SKM-1 treated with dmso at 0.1 percent for 144 hours (cell line): ENCODE data around the gene KLRK1.
"Not testable (repeated sequence)": the region's sequence is repeated elsewhere in the genome, so short reads cannot be mapped to it uniquely, and the experiment has no call there.

ENCODE experiments used
- DNase-seq: peaks from one replicate; lab custom pipeline; 2025; ENCODE audit not compliant: unreplicated experiment; lab: John Stamatoyannopoulos, UW

The KLRK1 gene

DNA sequence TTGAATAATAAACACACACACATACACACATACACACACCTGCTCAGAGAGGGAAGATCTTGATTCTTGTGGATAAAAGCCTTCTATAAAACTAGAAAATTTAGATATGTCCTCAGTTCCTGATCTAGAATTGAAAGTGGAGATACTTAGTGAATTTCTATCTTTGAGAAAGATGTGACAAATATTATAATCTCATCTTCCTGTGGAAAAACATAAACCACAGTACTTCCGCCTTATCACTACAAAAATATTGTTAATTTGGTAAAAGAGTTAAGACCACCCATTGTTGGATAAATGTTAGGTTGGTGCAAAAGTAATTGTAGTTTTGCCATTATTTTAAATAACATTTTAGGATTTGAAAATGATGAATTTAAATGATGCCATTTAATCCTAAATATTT, at the start of gene KLRK1:
TSS of gene KLRK1 (minus strand) at position 138 of the 400 bp plus-strand sequence. CDS start 1,231 bp downstream, outside the sequence.
- DNase-seq, result no peak

DNA sequence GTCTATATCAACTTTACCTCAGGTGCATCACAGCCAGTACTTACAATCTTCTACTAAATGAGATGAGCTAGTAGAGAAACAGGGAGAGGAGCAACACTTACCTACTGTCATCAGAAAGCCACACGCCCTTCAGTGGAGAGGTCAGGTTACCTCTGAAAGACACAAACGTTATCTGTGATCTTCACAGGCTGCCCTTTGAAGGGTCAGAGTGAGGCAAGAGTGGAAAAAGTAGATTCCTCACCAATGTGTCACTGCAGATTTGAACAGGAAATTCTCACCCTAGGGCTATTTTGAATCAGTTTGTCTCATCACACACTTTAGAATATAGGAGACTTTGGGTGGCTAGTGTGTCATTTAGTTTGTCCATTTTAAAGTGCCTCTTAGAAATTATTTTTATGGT, 47.8 kb upstream of the KLRK1 start:
- DNase-seq, result not testable (repeated sequence)

DNA sequence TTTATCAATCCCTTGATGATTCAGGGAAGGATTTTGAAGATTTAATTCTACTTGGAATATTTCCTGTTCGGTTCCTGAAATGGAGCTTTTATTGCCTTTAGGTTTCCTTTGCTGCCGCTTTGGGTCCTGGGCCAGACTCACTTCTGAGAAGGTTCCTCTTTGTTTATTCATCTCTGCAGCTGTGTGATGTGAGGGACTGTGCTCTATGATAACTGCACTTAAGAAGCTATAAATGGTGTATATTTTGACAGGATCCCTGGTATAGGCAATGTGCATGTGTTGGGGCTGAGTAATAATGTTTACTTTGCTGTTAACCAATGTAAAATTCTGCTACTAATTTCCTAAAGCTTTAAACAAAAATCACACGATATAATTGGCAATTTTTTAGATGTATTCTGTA, 46.0 kb upstream of the KLRK1 start, which contains the start of gene KLRC2:
TSS of gene KLRC2 (minus strand) at position 195 of the 400 bp plus-strand sequence. CDS start at position 171, 24 bp downstream.
- not testable (repeated sequence) for DNase-seq

DNA sequence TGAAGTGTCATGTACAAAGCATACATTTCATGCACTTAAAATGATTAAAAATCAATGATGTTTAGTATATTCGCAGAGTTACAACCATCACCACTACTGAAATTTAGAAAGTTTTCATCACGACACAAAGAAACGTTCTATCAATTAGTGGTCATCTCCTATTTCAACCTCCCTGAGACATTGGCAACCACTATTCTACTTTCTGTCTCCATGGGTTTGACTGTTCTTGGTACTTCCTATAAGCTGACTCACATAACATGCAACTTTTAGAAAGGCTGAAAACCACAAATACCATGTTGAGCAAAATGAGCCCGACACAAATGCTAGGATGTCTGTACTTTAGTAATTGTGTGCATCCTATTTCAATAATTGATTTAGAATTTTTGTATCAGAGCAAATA, 40.8 kb upstream of the KLRK1 start:
- DNase-seq, result not testable (repeated sequence)

DNA sequence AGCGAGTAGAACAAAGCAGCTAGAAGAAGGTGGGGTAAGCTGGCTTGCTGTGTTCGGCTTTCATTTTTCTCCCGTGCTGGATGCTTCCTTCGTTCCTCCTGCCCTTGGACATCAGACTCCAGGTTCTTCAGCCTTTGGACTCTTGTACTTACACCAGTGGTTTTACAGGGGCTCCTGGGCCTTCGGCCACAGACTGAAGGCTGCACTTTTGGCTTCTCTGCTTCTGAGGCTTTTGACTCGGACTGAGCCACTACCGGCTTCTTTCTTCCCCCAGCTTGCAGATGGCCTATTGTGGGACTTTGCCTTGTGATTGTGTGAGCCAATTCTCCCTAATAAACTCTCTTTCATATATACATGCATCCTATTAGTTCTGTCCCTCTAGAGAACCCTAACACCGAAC, 36.1 kb upstream of the KLRK1 start:
- DNase-seq, result not testable (repeated sequence)

DNA sequence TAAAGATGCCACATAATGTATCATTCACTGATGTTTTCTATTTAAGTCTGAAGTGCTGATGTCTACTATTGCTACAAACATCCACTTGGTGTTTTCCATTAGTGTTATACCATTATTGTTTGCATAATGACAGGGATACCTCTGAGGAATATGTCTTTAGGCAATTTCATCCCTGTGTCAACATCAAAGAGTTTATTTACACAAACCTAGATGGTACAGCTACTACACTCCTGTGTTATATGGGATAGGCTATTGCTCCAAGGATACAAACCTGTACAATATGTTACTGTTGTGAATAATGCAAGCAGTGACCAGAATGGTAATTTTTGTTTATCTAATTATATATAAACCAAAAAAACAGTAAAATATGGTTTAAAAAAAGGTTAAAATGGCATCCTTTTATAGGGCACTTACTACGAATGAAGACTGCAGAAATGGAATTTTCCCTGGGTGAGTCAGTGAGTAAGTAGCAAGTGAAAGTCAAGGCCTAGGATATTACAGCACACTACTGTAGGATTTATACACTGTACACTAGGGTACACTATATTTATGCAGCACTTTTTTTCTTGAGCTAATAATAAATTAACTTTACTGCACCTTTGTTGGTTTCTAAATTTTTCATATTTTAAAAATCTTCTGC, 34.5 kb upstream of the KLRK1 start:
- not testable (repeated sequence) for DNase-seq

DNA sequence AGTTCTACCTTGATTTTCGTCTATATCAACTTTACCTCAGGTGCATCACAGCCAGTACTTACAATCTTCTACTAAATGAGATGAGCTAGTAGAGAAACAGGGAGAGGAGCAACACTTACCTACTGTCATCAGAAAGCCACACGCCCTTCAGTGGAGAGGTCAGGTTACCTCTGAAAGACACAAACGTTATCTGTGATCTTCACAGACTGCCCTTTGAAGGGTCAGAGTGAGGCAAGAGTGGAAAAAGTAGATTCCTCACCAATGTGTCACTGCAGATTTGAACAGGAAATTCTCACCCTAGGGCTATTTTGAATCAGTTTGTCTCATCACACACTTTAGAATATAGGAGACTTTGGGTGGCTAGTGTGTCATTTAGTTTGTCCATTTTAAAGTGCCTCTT, 32.3 kb upstream of the KLRK1 start:
- DNase-seq, result not testable (repeated sequence)

DNA sequence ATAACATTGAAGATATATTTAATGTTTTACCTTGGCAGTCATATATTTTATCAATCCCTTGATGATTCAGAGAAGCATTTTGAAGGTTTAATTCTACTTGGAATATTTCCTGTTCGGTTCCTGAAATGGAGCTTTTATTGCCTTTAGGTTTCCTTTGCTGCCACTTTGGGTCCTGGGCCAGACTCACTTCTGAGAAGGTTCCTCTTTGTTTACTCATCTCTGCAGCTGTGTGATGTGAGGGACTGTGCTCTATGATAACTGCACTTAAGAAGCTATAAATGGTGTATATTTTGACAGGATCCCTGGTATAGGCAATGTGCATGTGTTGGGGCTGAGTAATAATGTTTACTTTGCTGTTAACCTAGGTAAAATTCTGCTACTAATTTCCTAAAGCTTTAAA, 30.5 kb upstream of the KLRK1 start, which contains the start of gene KLRC3:
TSS of gene KLRC3 (minus strand) at position 262 of the 400 bp plus-strand sequence. CDS start at position 217, 45 bp downstream.
- not testable (repeated sequence) for DNase-seq

DNA sequence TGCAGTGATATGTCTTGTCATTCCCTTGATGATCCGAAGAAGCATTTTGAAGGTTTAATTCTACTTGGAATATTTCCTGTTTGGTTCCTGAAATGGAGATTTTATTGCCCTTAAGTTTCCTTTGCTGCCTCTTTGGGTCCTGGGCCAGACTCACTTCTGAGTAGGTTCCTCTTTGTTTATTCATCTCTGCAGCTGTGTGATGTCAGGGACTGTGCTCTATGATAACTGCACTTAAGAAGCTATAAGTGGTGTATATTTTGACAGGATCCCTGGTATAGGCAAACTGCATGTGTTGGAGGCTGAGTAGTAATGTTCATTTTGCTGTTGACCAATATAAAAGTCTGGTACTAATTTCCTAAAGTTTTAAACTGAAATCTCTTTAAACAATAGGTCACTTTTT, 19.6 kb upstream of the KLRK1 start, which contains the start of gene KLRC4:
TSS of gene KLRC4 (minus strand) at position 366 of the 400 bp plus-strand sequence. CDS start at position 184, 182 bp downstream.
- no peak for DNase-seq

DNA sequence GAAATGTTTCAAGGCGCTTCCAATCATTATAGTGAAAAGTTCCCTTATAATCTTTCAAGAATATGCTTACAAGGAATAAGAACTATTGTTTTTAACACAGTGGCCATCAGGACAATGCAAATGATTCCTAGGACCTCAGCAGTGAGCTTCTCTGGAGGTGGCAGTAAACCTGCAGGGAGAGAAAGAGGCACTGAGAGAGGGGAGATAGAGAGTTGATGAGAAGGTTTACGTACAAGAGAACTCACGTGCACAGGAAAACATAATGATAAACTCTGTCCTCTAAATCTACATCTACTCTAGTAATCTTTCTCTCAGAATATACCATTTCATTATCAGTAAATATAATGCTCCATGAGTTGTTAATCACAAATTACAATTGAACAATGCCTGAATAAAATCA, 19.0 kb upstream of the KLRK1 start:
- no peak for DNase-seq

DNA sequence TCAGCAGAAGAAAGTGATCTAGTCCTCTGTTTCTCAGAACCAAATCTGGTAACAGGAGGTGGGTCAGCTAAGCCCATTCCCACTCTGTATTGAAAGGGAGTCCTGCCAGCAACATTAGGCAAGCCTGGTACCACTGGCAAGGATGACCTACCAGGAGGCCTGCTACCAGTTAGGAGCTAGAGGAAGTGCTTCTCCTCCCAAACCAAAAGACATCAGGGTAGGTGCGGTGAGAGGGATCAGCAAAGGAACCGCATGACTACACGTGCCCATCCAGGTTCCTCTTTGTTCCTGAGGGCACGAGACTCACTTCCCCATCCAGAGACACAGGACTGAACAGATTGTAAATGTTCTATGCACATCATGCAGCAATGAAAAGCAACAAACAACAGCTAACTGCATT, 16.9 kb upstream of the KLRK1 start:
- DNase-seq, result peak; percentile 52

DNA sequence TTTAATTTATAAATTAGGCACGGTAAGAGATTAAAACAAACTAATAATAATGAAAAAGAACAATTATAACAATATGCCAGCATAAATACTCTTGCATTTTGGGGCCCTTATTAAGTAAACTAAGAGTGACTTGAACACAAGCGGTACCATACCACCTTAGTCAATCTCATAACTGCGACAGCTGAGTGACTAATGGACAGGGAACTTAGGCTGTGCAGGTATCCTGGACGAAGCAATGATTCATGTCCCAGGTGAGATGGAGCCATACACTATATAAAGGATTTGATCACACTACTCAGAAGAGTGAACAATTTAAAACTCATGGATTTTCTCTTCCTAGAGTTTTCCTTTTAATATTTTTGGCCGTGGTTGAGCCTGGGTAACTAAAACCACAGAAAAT, 15.5 kb upstream of the KLRK1 start:
- DNase-seq, result no peak

DNA sequence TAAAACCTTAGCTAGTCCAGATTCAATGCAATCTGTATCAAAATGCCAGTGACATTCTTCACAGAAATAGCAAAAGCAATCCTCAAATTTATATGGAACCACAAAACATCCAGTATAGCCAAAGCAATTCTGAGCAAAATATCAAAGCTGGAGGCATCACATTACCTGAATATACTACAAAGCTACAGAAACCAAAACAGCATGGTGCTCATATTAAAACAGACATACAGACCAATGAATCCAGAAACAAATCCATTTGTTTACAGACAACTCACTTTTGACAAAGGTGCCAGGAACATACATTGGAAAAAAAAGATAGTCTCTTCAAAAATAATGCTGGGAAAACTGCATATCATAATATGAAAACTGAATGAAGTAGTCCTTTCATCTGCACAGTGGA, 15.0 kb upstream of the KLRK1 start:
- no peak for DNase-seq

DNA sequence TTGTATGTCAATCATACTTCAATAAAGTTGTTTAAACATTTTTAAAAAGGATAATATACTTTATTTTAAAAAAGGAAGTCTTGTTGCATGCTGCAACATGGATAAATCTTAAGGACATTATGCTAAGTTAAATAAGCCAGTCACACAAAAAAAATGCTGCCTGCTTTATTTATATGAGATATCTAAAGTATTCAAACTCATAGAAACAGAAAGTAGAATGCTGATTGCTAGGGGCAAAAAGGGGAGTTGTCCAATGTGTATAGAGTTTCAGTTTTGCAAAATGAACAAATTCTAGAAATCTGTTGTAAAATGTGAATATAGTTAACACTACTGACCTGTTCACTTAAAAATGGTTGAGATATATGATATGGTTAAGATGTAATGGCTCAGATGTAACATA, 11.0 kb upstream of the KLRK1 start:
- no peak for DNase-seq

DNA sequence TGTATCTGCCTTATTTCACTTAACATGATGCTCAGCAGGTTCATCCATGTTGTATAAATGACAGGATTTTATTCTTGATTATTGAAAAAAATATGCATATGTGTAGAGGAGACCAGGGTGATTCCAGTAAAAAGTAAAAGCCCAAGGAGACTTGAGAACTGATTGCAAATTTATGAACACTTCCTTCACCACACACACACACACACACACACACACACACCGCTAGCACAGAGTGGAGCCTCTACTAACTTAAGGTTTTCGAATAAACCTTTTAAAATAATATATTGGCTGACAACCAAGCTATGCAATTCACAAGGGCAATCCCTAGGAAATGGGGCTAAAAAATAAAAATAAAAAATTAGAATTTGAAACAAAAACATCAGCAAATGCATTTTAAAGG, 8.3 kb upstream of the KLRK1 start:
- no peak for DNase-seq

DNA sequence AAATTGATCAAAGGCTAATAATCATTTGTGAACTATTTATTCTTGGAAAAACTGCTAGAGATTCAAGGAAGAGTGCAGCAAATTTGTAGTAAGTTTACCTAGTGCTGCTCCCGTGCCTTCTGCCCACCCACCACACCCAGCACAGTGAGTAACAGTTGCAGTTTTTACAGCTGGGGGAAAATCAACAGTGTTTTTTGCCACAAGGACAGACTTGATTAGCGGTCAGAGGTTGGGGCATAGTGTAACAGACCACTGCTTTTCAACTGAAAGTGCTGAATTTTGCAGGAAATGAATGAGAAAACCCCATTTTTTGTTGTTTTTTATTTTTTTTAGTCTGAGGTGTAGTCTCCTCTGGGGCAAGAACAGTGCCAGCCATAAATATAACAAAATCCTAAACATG, 7.5 kb upstream of the KLRK1 start:
- no peak for DNase-seq

DNA sequence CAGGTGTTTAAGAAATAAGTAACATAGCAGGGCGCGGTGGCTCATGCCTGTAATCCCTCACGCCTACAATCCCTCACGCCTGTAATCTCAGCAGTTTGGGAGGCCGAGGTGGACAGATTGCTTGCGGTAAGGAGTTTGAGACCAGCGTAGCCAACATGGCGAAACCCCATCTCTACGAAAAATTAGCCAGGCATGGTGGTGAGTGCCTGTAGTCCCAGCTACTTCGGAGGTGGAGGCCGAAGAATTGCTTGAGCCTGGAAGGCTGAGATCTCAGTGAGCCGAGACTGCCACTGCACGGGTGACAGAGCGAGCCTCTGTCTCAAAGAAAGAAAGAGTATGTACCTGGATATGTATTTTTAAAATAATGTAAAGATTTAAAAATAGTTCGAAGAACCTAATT, 6.3 kb upstream of the KLRK1 start:
- not testable (repeated sequence) for DNase-seq

DNA sequence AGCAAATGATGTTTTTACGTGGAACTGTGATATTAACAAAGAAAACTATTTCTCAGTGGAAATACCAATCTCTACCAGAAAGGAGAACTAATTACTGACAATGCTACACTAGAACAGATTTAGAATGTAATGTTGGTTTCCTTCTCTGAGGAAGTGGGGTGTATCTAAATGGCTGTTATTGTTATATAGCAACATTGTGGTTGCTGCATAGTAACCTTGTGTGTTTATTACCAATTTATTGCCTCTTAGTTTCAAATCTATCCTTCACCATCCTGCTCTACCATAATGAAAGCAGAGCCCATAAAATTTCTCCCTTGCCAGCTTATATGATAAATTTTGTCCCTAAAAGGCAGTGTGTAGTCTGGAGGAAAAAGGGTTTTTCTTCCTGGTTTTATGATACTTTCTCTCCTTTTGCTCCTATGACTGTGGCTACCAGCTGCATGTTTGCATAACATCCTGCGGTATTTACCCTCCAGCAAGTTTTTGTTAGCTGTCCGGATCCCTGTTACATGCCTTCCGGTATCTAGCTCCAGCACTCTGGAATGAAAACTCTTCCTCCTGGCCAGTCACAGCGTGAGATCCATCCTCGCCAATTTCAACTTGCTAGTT, 5.7 kb upstream of the KLRK1 start:
- peak; percentile 36 for DNase-seq

DNA sequence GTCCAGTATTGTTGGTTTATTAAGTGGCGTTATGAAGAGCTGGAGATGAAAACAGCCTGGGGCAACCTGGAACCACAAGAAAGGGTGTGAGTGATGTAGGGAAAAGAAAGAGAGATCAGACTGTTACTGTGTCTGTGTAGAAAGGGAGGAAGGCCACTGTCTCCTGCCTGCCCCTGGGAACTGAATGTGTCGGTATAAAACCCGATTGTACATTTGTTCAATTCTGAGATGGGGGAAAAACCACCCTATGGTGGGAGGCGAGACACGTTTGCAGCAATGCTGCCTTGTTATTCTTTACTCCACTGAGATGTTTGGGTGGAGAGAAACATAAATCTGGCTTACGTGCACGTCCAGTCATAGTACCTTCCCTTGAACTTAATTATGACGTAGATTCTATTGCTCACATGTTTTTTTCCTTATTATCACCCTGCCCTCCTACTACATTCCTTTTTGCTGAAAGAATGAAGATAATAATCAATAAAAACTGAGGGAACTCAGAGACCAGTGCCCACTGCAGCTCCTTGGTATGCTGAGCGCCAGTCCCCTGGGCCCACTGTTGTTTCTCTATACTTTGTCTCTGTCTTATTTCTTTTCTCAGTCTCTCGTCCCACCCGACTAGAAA, 4.8 kb upstream of the KLRK1 start:
- DNase-seq, result not testable (repeated sequence)

DNA sequence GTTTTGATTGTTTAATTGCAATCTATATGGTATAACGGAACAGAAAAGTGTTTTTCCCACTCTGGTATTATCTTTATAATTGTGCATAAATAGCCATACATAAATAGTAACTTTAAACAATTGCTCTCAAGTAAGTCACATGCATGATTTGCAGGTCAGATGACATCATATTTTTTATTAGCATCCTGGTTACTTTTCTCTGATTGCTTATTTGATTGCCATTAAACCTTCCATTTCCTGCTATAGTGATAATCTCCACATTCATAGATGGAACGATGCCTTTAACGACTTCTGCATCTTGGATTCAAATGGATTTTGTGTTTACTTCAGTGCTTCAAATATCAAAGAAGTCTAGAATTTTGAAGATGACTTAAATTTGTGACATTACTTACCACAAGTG, 3.5 kb upstream of the KLRK1 start:
- DNase-seq, result no peak

DNA sequence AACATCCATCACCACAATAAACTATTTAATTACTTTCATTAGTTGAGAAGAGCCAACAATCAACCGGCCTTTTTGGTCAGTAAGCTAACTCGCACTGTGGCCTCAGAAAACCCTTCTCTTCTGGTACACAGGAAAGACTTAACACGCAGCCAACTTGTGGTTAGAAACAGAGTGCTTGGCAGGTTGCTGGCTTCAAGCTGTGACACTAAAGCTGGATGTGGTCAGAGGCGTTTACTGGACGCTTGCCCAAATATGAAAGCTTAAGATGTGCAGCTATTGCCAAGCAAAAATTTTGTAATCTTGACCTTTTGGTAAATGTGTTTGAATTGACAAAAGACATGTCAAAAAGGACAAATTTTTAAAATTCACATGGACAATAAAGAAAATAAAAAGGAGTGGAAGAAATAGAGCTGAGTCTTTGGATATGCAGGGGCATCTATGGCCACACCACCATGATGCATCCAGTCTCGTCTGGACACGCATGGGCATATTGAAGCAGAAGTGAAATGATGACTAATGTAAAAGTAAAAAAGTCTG, 2.6 kb upstream of the KLRK1 start:
- DNase-seq, result no peak

DNA sequence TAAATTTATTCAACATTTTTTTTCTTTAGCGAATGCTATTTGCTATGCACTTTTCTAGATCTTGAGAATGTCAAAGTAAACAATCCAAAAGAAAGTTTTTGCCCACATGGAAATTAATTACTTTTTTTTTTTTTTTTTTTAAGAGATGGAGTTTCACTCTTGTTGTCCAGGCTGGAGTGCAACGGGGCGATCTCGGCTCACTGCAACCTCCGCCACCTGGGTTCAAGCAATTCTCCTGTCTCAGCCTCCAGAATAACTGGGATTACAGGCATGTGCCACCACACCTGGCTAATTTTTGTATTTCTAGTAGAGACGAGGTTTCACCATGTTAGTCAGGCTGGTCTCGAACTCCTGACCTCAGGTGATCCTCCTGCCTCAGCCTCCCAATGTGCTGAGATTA, 1.1 kb upstream of the KLRK1 start:
- DNase-seq, result not testable (repeated sequence)
